Gastroesophageal sphincter (tissue), 3 donors: Measurements from ENCODE around the gene PRKAR2B.

Experiments
- POLR2A ChIP-seq, 2 donors: fragments of 450-650 bp; IDR thresholded peaks; one replicate each; pipeline ENCODE4 v1.6.1; 2017; ENCODE audit warnings: antibody characterized with exemption in 2 of 2, mild to moderate bottlenecking in 2 of 2, moderate library complexity in 1 of 2
- POLR2AphosphoS5 ChIP-seq: sonication (generic); formaldehyde crosslinking; IDR thresholded peaks from one replicate; pipeline ENCODE4 v1.6.1; 2017; ENCODE audit warnings: antibody characterized with exemption
- TF ChIP-seq, protein P1 (sequence below), 4 experiments: fragments of 200-600 bp in 2 of 4; fragments of 450-650 bp in 2 of 4; sonication (generic) in 1 of 4; IDR thresholded peaks; one replicate each; pipeline ENCODE4 v1.5.1; 2017 to 2019; ENCODE audit warnings: antibody characterized with exemption in 4 of 4, mild to moderate bottlenecking in 2 of 4, moderate library complexity in 2 of 4

GRCh38 chr7:107100824-107101223 is 56.3 kb downstream of the PRKAR2B start:
- TF ChIP-seq, protein P1, sequence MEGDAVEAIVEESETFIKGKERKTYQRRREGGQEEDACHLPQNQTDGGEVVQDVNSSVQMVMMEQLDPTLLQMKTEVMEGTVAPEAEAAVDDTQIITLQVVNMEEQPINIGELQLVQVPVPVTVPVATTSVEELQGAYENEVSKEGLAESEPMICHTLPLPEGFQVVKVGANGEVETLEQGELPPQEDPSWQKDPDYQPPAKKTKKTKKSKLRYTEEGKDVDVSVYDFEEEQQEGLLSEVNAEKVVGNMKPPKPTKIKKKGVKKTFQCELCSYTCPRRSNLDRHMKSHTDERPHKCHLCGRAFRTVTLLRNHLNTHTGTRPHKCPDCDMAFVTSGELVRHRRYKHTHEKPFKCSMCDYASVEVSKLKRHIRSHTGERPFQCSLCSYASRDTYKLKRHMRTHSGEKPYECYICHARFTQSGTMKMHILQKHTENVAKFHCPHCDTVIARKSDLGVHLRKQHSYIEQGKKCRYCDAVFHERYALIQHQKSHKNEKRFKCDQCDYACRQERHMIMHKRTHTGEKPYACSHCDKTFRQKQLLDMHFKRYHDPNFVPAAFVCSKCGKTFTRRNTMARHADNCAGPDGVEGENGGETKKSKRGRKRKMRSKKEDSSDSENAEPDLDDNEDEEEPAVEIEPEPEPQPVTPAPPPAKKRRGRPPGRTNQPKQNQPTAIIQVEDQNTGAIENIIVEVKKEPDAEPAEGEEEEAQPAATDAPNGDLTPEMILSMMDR (IDR thresholded peaks at IDR 0.05), result no peak
- TF ChIP-seq POLR2A (IDR thresholded peaks at IDR 0.05), result no peak
- no peak for TF ChIP-seq POLR2AphosphoS5
